ENCODE results near the gene WFIKKN2. TPM values are rescaled to one million over a fixed set of nuclear protein-coding genes. Genes with fewer than 3 reads are reported as not detected.

WFIKKN2 gene
- total and polyA plus RNA-seq, 2 of the 13 experiments (the other 11 are each of a cell fraction or from before 2014, with no cell fraction given) = not detected

GRCh38 chr17:50863221-50863843 is 27.9 kb downstream of the WFIKKN2 start (continued):
- TF ChIP-seq ZNF460 (CRISPR knock-in tag; IDR thresholded peaks at IDR 0.05; ENCODE audit: borderline replicate concordance) (no peak), ZNF292 (CRISPR knock-in tag; IDR thresholded peaks at IDR 0.05; ENCODE audit: borderline replicate concordance, low read depth) (no peak), SPEN (CRISPR knock-in tag; IDR thresholded peaks at IDR 0.05; ENCODE audit: low read depth) (peak; percentile 75; the same call in 1 of the 2 replicates), ZNF691 (CRISPR knock-in tag; IDR thresholded peaks at IDR 0.05; ENCODE audit: borderline replicate concordance, low read depth) (no peak), MEIS1 (CRISPR knock-in tag; IDR thresholded peaks at IDR 0.05; ENCODE audit: borderline replicate concordance) (0 out of 2 replicates have a peak, but pooled peaks have one; percentile 32), RXRB (CRISPR knock-in tag; IDR thresholded peaks at IDR 0.05; ENCODE audit: borderline replicate concordance) (peak; percentile 51; the same call in 1 of the 2 replicates), ZNF142 (CRISPR knock-in tag; IDR thresholded peaks at IDR 0.05) (0 out of 2 replicates have a peak, but pooled peaks have one; percentile 16), KDM4B (CRISPR knock-in tag; IDR thresholded peaks at IDR 0.05) (0 out of 2 replicates have a peak, but pooled peaks have one; percentile 50), ZNF274 (CRISPR knock-in tag; IDR thresholded peaks at IDR 0.05) (peak; percentile 50; the same call in 1 of the 2 replicates), ZNF205 (CRISPR knock-in tag; IDR thresholded peaks at IDR 0.05) (0 out of 2 replicates have a peak, but pooled peaks have one; percentile 43), GFI1 (CRISPR knock-in tag; IDR thresholded peaks at IDR 0.05; ENCODE audit: borderline replicate concordance) (no peak), RCOR2 (CRISPR knock-in tag; IDR thresholded peaks at IDR 0.05) (peak; percentile 51; the same call in 1 of the 2 replicates), RBM22 (optimal IDR thresholded peaks at IDR 0.05; ENCODE audit: low read length) (peak; percentile 81), KDM3A (CRISPR knock-in tag; IDR thresholded peaks at IDR 0.05; ENCODE audit: low read depth) (0 out of 2 replicates have a peak, but pooled peaks have one; percentile 56), ZSCAN21 (CRISPR knock-in tag; IDR thresholded peaks at IDR 0.05; ENCODE audit: borderline replicate concordance) (0 out of 2 replicates have a peak, but pooled peaks have one; percentile 41), NONO (IDR thresholded peaks at IDR 0.05) (no peak), NONO (CRISPR knock-in tag; conservative IDR thresholded peaks at IDR 0.05) (0 out of 2 replicates have a peak, but pooled peaks have one; percentile 15), ZNF770 (CRISPR knock-in tag; IDR thresholded peaks at IDR 0.05) (no peak), SMC3 (IDR thresholded peaks at IDR 0.05; ENCODE audit: low read length) (peak; percentile 92), NCOA2 (CRISPR knock-in tag; IDR thresholded peaks at IDR 0.05) (peak; percentile 42; the same call in 1 of the 2 replicates)
